ENCODE data around the gene SP110.
"Not testable (repeated sequence)": the region's sequence is repeated elsewhere in the genome, so short reads cannot be mapped to it uniquely, and the experiment has no call there.

The SP110 gene

DNA sequence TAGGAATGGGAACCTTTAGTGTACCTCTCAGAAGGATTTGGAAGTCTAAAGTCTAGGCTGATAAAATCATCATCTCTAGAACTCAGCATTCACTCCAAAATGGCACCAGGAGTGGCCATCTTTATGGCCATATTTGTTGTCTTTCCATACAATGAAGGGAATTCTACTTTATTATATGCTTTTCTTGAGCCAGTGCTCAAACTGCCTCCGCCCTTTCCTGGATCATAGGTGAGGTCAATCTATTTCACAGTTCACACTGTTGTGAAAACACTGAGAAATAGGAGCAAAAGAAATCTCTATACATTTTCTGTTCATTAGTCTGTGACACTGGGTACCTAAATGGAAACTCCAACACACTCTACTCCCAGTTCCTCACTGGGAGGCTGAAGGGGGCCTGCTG, 55.6 kb downstream of the SP110 start:
- DNase-seq, result no peak

DNA sequence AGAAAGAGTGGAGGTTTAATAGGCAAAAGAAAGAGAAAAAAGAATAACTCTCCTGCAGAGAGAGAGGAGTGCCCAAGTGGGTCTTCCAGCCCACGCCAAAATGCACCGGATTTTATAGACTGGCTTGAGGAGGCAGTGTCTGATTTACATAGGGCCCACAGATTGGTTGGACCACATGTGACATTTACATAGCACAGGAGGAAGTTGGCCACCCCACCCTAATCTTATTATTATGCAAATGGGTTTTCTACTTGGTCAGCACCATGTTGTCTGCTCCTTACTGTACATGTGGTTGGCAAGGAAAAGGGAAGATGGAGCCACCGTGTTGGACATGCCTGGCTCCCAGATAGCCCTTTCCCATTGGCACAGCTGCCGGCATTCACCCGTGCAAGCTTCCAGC, 56.8 kb downstream of the SP110 start:
- DNase-seq, result no peak

DNA sequence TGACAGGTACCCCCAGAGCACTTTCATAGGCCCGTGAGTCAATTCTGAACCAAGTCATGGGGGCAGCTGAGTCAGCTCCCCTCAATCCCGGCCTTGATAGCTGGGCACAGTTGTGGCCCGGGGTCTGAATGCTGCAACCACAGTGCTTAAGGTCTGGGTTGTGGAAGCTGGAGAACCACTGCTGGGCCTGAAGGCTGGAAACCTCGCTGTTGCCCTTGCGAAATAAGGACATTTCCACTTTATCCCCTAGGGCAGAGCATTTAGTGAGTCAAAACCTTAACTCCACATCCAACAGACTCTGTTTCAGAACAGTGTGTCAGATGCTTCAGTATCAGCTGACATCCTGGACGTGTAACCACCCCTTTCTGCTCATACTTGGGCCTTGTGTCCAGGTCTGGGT, 58.6 kb downstream of the SP110 start:
- DNase-seq, result no peak

DNA sequence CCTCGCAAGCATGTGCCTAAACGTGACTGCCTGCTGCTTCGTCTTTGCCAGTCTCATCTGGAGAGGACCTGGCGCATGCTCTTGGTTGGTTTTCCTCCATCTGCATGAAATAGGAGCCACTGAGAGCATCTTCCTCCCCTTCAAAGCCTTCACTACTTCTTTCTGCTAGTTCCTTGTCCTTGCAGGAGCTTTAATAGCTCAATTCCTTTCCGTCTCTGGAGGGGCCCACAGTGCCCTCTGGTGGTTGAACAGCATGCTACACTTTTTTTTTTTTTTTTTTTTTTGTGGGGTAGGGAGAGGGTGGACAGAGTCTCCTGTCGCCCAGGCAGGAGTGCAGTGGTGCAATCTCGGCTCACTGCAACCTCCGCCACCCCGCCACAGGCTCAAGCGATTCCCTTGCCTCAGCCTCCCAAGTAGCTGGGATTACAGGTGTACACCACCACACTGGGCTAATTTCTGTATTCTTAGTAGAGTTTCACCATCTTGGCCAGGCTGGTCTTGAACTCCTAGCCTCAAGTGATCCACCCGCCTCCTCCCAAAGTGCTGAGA, 59.6 kb downstream of the SP110 start:
- peak; percentile 42 for DNase-seq

DNA sequence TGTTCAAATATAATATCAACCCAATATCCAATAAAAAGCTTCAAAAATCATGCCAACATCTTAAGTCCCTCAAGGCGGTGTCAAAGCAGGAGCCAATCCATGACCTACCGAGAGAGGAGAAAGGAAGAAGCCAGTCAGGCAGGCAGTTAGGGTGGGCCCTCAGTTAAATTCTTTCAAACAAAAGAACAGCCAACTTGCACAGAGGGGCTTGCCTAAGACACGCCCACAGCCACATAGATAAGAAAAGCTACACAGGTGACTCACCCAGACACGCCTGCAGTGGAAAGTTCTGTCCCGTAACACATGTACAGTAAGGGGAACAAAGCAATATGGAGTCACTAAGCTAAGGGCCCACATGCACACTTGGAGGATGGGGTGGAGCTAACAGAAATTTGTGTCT, 61.3 kb downstream of the SP110 start:
- no peak for DNase-seq

DNA sequence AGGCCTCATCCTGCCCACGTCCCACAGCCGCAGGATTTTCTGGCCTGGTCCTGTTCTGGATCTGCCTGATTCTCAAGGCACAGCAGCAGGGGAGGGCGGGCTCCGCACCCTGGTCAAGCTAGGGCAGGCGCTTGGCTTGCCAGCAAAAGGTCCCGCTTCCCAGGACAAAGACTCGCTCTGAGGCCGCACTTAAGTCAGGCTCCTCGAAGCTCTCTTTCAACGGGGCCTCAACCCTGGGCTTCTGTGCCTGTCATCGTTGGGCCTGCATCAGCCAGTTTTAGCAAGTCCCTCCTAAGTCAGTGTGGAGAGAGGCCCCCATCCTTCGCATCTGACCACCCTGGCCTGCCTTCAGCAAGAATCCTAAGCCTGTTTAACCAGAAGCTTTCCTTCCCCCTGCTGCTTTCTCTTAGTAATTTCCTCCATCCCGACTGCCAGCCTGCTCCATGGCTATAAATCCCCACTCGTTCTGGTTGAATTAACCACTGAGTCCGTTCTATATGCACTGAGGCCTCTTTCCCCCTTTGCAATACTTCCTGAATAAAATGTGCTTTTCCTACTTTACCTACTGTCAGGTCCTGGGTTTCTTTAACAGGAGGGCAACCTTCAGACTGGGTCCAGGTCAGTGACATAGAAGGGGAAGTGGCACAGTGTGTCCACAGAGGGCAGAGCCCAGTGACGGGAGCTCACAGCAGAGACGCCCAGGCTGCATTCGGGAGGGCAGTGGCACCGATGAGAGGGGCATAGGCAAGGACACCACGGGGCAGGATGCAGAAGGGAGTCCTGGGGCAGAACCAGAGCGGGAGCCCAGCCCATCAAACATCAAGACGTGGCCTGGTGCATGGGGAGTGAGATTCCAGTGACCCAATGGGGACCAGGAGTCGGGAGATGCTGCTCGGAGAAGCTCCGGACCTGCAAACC, 62.7 kb downstream of the SP110 start:
- no peak for DNase-seq

DNA sequence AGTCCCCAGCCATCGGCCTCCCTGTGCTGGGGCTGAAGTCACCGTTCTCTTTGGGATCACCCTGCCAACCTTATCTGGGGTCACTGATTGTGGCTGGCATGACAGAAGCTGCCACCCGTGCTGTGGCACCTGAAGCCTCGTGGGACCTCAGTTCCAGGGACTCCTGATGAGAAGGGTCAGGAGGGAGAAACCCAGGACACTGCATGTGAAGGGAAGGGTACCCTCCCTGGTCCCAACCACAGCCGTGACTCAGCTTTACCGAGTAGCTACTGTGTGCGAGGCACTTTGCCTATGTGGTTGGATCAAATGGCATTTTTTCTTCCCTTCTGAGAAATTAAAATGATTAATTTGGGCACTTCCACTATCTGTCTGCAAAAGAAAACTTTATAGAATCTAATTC, 64.4 kb downstream of the SP110 start:
- no peak for DNase-seq

DNA sequence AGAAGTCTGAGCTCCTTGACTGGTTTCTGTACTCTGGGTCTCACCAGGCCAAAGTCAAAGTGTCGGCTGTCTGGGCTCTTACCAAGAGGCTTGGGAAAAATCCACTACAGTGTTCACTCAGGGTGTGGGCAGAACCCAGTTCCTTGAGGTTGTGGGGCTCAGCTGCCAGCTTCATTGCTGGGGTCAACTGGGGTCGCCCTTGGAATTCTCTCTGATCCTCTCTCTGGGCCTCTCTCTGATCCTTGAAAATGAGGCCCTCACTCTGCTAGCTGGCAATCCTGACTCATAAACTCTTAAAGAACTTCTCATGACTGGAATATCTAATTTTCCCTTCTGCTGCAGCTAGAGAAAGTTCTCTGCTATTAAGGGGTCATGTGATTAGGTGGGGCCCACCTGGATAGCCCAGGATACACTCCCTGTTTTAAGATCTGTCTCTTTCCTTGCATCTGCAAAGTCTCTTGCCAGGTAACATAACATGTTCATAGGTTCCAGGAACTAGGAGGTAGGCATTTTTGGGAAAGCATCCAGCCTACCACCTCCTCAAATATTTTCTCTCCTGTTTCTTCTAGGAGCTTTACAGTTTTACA, 66.3 kb downstream of the SP110 start:
- no peak for DNase-seq

DNA sequence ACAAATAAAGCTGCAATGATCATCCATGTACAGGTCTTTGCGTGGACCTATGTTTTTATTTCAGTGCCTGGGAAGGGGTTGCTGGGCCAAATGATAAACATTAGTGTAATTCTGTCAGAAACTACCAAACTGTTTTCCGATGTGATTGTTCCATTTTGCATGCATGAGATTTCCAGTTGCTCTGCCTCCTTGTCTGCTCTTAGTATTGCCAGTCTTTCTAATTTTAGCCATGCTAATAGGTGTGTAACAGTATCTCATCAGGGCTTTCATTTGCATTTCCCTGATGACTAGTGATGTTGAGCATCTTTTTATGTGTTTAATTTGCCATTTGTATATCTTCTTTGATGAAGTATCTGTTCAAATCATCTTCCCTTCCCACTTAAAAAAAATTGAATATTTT, 67.5 kb downstream of the SP110 start:
- DNase-seq, result no peak

DNA sequence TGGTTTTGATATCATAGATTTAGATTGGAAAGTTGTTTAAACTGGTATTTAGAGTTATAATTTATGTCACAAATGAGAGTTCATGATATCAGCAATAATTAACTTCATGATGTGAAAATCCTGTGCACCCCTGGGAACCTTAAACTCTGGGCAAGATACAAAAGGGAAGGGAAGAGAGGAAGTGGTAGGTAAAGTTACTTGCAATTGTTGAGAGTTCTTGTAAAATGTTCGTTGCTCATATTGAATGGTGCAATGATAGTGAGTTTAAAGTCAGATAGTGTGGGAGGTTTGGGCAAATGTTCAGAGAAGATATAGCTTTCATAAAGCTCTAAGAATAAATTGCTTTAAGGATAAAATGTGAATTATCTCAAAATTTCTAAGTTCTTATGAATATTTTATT, 75.4 kb downstream of the SP110 start:
- no peak for DNase-seq

DNA sequence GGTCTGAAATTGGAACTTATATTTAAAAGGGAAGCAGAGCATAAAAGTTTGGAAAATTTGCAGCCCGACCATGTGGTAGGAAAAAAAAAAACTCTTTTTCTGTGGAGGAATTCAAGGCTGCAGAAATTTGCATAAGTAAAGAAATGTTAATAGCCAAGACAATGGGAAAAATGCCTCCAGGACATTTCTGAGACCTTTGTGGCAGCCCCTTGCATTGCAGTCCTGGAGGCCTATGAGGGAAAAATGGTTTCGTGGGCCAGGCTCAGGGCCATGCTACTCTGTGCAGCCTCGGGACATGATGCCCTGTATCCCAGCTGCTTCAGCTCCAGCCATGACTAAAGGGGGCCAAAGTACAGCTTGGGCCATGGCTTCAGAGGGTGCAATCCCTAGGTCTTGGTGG, 79.1 kb downstream of the SP110 start:
- DNase-seq, result no peak

DNA sequence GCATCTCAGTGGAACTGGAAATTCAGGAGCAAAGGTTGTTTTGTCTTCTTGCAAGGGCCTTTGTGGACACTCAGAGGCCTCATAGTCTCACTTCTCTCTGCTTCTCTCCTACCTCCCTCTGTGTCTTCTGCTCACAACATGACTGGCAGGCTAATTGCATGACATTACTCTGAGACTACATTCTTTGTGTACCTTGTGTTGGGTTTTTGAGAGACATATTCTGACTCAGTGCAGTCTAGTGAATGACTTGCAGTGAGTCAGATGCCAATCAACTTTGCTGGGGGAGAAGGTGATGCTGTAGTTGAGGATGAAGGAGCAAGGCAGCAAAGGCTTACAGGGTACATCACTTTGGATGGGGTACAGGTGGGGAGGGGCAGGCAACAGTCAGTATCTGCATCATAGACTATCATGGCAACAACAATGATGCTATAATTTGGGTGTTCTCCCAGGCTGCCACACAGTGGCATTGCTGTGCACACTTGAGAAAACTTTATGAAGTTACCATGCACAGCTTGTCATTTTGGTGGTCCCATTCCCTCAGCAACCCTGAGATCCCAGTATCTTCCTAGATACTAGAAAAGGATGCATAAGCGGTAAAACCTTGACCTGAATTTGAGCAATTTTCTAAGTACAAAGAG, 81.8 kb downstream of the SP110 start:
- no peak for DNase-seq

DNA sequence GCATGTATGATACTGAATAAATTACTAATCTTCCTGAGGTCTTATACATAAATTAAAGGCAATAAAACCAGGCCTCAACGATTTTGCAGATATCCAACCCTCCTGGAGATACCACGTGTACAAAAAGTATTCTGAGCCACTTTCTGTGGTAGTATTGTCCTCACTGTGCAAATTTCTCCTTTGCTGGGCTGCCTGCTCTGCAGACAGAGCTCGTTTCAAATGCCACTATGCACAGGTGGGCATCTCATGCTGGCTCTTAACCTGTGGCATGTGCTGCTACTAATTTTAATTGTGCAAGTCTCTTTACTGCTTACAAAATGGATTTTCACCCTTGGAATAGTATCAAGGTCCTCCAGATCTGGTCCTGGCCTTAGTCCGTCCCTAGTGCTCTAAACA, 84.7 kb downstream of the SP110 start:
- DNase-seq, result no peak

DNA sequence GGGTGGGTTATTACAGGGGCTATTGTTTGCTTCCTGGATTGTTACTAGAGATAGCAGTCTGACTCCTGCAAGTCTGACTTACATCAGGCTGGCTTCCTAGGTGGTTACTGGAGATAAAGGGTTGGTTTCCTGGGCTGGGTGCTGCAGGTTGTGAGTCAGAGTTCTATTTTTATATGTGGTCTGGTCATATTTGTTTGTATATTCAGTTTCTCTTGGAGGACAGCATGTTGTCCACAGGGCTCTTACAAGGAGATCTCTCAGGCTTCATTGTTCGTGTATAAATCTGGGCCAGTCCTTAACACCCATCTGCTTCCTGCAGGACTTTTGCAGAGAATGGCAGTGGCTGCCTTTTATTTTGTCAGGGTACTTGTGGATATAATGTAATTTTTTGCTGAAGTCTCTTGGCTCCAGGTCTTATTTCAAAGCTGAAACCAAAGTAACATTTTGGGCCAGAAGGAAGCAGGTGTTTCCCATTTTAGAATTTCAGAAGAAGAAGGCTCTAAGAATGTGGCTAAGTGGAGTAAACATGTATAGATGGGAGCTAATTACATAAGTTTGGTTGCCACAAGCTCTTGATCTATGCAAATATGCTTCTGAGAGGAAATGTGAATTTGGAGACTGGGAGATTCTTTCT, 85.2 kb downstream of the SP110 start:
- no peak for DNase-seq

DNA sequence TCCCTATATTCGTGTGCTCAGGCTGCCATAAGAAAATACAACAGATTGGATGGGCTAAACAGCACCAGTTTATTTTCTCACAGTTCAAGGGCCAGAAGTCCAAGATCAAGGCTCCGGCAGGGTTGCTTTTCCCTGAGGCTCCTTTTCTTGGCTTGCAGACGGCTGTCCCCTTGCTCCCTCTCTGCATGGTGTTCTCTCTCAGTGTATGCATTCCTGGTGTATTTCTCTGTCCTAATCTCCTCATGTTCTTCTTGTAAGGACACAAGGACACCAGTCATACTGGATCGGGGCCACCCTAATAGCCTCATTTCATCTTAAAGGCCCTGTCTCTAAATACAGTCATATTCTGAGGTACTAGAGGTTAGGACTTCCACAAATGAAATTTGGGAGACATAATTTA, 88.4 kb downstream of the SP110 start:
- DNase-seq, result no peak

DNA sequence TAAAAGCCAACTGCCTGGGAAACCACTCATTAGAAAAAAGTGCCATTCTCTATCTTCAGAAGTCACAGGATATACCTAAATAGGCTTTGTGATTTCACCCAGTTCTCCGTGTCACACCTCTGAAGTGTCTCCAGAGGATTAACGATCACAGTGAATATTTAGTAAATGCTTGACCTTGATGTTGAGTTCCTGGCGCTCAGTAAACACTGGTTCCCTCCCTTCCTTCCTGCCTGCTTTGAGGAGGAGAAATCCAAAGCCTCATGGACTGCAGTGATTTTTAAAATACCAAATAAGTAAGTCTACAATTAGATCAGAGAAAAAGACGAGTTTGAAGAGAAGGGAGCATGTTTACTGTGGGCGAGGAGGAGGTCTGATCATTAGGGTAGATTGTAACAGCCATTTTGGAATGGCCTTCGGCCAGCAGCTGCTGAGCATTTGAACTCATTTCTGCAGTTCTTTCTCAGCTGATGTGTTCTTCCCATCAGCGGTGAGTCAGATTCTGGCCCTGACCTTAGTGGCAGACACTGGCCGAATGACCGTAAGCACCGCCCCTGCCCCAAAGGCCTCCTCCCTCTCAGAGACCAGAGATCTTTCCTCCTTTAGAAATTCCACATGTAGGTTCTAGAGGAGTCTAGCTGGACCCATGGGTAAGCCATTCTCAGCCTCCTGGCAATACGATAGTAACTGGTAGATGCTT, 89.0 kb downstream of the SP110 start:
- DNase-seq, result no peak

DNA sequence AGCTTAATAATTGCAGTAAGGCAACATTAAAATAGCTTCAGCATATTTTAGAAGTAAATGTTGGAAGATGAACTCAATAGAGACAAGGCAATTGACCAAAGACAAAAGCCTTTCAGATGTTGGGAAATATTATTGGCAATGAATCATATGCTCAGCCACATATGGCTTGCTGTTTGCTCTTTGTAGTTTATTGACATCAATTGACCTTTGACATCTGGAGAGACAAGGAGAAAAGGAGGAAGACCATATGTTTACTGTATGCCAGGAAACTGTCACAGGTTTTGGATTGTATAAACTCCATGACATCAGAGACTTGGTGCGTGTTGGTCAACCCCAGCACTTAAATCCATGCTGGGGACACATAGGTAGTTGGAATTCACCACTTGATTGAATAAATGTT, 90.4 kb downstream of the SP110 start:
- no peak for DNase-seq

DNA sequence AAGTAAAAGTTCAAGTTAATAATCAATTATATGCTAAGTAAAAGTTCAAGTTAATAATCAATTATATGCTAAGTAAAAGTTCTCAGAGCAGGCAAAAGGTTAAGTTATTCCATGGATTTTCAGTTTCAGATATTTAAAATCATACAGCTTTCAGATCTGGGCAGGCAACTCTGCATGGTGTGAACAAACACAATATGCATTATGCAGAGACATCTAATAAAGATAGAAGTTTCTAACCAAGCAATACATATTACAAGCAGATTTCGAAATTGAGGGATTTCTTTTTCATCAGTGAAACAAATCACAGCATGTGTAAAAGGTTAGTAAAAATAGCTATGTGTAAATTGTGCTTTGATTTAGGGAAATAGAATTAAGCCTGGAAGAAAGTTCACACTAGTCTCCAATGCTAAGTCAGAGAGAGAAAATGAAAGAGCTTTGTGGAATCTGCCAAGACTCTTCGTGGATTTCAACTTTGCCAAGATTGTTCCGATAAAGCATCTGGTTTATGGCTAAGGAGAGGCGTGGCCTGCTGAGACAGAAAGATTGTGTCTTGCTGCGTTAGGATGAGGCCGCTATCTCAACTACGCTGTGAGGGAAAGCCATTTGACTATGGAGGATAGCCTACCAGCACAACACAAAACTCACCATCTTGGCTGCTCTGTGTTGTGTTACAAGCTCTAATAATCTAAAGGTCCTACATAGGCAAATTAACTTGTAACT, 91.0 kb downstream of the SP110 start:
- no peak for DNase-seq

DNA sequence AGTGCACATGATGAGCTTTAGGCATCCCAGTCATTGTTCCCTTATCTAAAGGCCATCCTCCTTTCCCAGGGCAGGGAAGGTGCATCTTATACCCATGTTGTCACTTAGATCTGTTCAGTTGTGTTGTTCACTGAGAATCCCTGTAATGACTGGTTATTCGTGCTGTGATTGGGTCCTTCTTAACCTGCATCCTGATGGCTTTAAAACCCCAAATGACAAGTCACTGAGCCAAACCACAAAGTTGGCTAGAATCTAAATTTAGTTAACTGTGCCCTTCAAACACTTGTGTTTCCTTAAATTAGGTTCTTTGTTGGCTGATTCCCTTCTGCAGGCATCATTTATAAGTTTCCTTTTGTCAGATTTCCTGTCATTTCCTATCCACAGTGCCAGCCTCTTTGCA, 92.6 kb downstream of the SP110 start:
- no peak for DNase-seq

DNA sequence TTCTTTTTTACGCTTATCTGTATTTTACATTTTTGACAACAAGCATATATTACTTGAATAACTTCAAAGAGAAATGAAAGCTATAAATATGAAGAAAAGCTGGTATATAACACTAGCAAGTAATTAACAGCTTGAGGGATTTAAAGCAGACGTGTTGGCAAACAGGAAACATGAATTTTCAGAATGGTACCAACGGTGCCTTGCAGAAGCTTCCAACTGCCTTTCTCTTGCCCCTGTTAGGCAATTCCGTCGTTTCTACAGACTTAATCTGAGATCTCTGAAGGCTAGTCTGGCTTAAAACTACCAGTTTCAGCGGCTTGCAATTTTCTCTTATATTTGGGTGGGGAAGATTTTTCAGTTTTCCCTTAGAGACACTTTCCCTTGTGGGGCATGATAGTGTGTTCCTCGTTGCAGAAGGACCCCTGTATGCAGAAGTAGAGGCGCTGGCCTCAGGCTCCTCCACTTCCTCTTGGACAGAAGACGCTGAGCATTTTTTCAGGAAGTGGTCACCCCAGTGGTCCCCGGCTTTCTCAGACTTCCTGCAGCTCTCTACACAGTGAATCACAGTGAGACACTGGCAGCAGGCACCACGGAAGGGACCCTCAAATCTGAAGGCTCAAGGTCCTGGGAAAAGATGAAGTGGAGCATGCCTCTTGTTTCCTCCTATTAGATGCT, 94.9 kb downstream of the SP110 start:
- DNase-seq, result no peak

DNA sequence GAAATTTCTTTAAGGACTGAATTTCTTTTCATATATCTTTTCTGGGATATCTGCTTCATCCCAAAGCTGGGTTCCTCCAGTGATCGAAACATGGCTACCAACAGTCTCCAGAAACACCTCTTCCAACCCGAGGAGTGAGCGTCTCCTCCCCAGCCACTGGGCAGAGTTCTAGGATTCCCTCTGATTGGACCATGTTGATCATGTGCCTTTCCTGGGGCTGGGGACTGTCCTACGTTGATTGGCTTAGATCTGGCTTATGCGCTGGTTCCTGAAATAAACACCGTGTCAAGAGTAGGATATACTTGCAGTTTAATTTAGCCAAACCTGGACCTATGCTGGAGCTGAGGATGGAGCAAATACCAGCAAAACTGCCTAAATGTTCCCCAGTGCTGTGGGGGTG, 95.5 kb downstream of the SP110 start:
- DNase-seq, result no peak

DNA sequence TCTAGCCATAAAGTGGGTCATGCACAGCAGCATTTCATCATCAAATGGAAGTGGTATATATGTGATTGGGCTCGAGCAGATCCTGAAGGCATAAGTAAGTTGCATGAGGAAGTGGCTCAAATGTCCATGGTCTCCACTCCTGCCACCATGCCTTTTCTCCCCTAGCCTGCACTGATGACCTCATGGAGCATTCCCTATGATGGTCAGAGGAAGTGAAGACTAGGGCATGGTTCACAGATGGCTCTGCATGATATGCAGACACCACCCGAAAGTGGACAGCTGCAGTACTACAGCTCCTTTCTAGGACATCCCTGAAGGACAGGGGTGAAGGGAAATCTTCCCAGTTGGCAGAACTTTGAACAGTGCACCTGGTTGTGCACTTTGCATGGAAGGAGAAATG, 99.4 kb downstream of the SP110 start:
- DNase-seq, result not testable (repeated sequence)
